ENCODE data around the gene COA1. TPM values are rescaled to one million over a fixed set of nuclear protein-coding genes. Genes with fewer than 3 reads are reported as not detected.

COA1 gene
- total and polyA plus RNA-seq, 2 donors (not counting 3 experiments of a cell fraction or from before 2014, with no cell fraction given): 38.1 to 55.1 TPM

DNA sequence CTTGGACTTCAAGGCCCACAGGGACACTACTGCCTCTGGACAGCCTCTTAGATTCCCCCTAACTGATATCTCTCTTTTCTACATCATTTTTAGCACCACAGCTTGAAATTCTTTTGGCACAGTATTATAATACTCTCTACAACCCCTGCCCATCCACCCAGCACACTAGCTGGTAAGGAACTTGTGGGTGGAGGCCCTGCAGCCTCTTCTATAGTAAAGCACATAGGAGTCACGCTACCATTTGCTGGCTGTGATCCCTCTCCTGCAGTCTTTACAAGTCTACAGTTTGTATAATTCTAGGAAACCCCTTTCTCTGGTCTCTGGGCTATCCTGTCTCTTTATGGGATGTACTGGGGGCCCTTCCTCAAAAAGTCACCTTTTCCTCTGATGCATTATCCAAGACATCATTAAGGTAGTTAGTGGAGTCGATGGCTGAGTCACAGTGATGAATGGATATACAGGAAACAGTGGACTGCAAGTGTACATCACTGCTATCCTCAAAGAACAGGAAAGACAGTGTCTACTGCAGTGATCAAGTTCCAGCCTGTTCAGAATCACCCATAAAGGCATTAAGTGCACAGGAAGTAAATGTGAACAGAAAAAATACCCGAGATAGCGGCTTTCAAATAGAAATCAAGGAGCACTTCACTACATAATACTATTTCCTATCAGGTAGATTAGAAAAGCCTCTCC lies 92.1 kb downstream of the COA1 start:
- Histone ChIP-seq H3K9me1 (replicated peaks; ENCODE audit: control insufficient read depth, extremely low read depth, insufficient read depth, low read length) (no peaks in the 10 kb centered on the region), H3K4me1 (ENCODE audit: control insufficient read depth, extremely low read depth, insufficient read depth, low read length) (peaks cover 46% of the 10 kb centered on the region), H3K4me3 (replicated peaks in 1 of 3; ENCODE audit: insufficient read depth in 1 of 3, low read depth in 1 of 3, low read length in 3 of 3) (no peak overlapping the region), H3K27me3 (ENCODE audit: control insufficient read depth in 2 of 2, insufficient read depth in 2 of 2, low read length in 2 of 2) (no peaks in the 10 kb centered on the region), H3K79me2 (ENCODE audit: control insufficient read depth, insufficient read depth, low read length) (peaks cover 40% of the 10 kb centered on the region), H3K9me3 (replicated peaks; ENCODE audit: control insufficient read depth, insufficient read depth, low read length) (no peaks in the 10 kb centered on the region), H2AFZ (ENCODE audit: low read depth, low read length) (no peak overlapping the region), H3K36me3 (ENCODE audit: control insufficient read depth in 2 of 2, extremely low read depth in 1 of 2, insufficient read depth in 2 of 2, low read length in 2 of 2) (peaks cover 6 to 13% of the 10 kb centered on the region in 2 experiments), H3K4me2 (ENCODE audit: insufficient read depth, low read length) (no peak overlapping the region), H3K27ac (ENCODE audit: insufficient read depth, low read depth, low read length) (peak overlapping the region; percentile 3), H3K9ac (replicated peaks; ENCODE audit: extremely low read depth, insufficient read depth, low read length) (no peak overlapping the region), H4K20me1 (replicated peaks; ENCODE audit: control insufficient read depth, extremely low read depth, insufficient read depth, low read length) (no peaks in the 10 kb centered on the region)
- intact Hi-C loops (cut with micrococcal nuclease): no loop called here
- dilution Hi-C loops (cut with MboI; ENCODE audit: extremely low pct_ligation_motif_present, low sequenced_read_pairs): no loop called here
- DNase-seq (ENCODE audit: low read depth, low spot score) (peak; percentile 17), FAIRE-seq (no peak)
- TF ChIP-seq JUN (IDR thresholded peaks at IDR 0.05; ENCODE audit: borderline replicate concordance, insufficient read depth, insufficient read length, low read depth): no peak
- TF ChIP-seq FOS (IDR thresholded peaks at IDR 0.05; ENCODE audit: borderline replicate concordance, insufficient read depth, low read length): peak; percentile 53
- TF ChIP-seq POLR2AphosphoS5 (IDR thresholded peaks at IDR 0.05; ENCODE audit: insufficient read depth, low read depth, low read length): peak; percentile 15
- TF ChIP-seq MAX (IDR thresholded peaks at IDR 0.05; ENCODE audit: insufficient read depth, insufficient read length): no peak
- ChIA-PET CTCF (interaction anchor here (1.1 to 5.1 kb wide), 4 partner anchors 8 to 62 kb away, joined by 3 to 82 read pairs (median 43); partner anchors contain the start of gene STK17A), POLR2A (interaction anchor here (0.6 to 1.2 kb wide), 4 partner anchors 10 to 54 kb away, joined by 3 to 6 read pairs (median 4); partner anchors contain the start of gene STK17A)
- no TSS peak for BruUV-seq (replicated peaks)

DNA sequence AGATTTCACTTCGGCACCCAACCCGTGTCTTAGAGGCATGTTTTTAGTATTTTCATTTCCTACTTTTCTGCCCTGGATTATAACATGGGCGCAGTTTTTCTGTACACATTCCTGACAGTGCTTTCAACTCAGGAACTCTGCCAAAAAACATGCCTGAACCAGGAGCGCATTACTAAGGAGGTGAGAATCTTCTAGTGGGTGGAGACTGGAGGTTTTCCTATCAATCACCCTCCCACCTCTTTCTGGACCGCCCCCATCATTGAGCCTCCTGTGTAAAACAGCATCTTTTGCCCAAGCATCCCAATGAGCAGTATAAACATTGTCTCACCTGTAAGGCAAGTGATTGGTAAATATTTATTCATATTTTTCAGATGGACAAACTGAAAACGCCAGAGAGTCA lies 93.2 kb downstream of the COA1 start:
- ChIA-PET POLR2A (no interaction called here), CTCF (interaction anchor here (1.9 kb wide), 1 partner anchor 53 kb away, joined by 6 read pairs; the partner anchor contains the start of gene STK17A)
- peaks cover 42% of the 10 kb centered on the region for H3K4me1 ChIP-seq (ENCODE audit: control insufficient read depth, extremely low read depth, insufficient read depth, low read length)
- intact Hi-C loops (cut with micrococcal nuclease): no loop called here
- peaks cover 6 to 13% of the 10 kb centered on the region in 2 experiments for H3K36me3 ChIP-seq (ENCODE audit: control insufficient read depth in 2 of 2, extremely low read depth in 1 of 2, insufficient read depth in 2 of 2, low read length in 2 of 2)
- H3K27me3 ChIP-seq (ENCODE audit: control insufficient read depth in 2 of 2, insufficient read depth in 2 of 2, low read length in 2 of 2): no peaks in the 10 kb centered on the region
- H3K9ac ChIP-seq (replicated peaks; ENCODE audit: extremely low read depth, insufficient read depth, low read length): no peak overlapping the region
- BruUV-seq (replicated peaks): no TSS peak
- H3K4me2 ChIP-seq (ENCODE audit: insufficient read depth, low read length): no peak overlapping the region
- no peak for FAIRE-seq
- dilution Hi-C loops (cut with MboI; ENCODE audit: extremely low pct_ligation_motif_present, low sequenced_read_pairs): no loop called here
- no peaks in the 10 kb centered on the region for H3K9me1 ChIP-seq (replicated peaks; ENCODE audit: control insufficient read depth, extremely low read depth, insufficient read depth, low read length)
- no peak for DNase-seq (ENCODE audit: low read depth, low spot score)
- H3K4me3 ChIP-seq (replicated peaks in 1 of 3; ENCODE audit: insufficient read depth in 1 of 3, low read depth in 1 of 3, low read length in 3 of 3): no peak overlapping the region
- H2AFZ ChIP-seq (ENCODE audit: low read depth, low read length): no peak overlapping the region
- no peaks in the 10 kb centered on the region for H4K20me1 ChIP-seq (replicated peaks; ENCODE audit: control insufficient read depth, extremely low read depth, insufficient read depth, low read length)
- H3K9me3 ChIP-seq (replicated peaks; ENCODE audit: control insufficient read depth, insufficient read depth, low read length): no peaks in the 10 kb centered on the region
- TF ChIP-seq, protein P1, sequence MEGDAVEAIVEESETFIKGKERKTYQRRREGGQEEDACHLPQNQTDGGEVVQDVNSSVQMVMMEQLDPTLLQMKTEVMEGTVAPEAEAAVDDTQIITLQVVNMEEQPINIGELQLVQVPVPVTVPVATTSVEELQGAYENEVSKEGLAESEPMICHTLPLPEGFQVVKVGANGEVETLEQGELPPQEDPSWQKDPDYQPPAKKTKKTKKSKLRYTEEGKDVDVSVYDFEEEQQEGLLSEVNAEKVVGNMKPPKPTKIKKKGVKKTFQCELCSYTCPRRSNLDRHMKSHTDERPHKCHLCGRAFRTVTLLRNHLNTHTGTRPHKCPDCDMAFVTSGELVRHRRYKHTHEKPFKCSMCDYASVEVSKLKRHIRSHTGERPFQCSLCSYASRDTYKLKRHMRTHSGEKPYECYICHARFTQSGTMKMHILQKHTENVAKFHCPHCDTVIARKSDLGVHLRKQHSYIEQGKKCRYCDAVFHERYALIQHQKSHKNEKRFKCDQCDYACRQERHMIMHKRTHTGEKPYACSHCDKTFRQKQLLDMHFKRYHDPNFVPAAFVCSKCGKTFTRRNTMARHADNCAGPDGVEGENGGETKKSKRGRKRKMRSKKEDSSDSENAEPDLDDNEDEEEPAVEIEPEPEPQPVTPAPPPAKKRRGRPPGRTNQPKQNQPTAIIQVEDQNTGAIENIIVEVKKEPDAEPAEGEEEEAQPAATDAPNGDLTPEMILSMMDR (IDR thresholded peaks at IDR 0.05; ENCODE audit: extremely low read depth in 1 of 2, insufficient read depth in 1 of 2, low read depth in 1 of 2, low read length in 2 of 2): no peak
- no peak for TF ChIP-seq GATA2 (IDR thresholded peaks at IDR 0.05; ENCODE audit: insufficient read depth, insufficient read length, low read depth, low read length)
- TF ChIP-seq POLR2A (IDR thresholded peaks at IDR 0.05; ENCODE audit: low read depth, low read length): no peak
- no peak for TF ChIP-seq FOS (IDR thresholded peaks at IDR 0.05; ENCODE audit: borderline replicate concordance, insufficient read depth, low read length)
- no peak overlapping the region for H3K27ac ChIP-seq (ENCODE audit: insufficient read depth, low read depth, low read length)
- peaks cover 37% of the 10 kb centered on the region for H3K79me2 ChIP-seq (ENCODE audit: control insufficient read depth, insufficient read depth, low read length)
